ENCODE data around the gene SLC37A3.
"Not testable (repeated sequence)": the region's sequence is repeated elsewhere in the genome, so short reads cannot be mapped to it uniquely, and the experiment has no call there.

Gene SLC37A3

GRCh38 chr7:140435252-140435895 is 37.0 kb upstream of the SLC37A3 start:
- no peak for TF ChIP-seq CTCF (IDR thresholded peaks at IDR 0.05)
- TF ChIP-seq ZFX (IDR thresholded peaks at IDR 0.05; ENCODE audit: borderline replicate concordance): no peak

GRCh38 chr7:140433396-140433795 is 35.1 kb upstream of the SLC37A3 start:
- no peak overlapping the region for H3K27ac ChIP-seq
- TF ChIP-seq ZFX (IDR thresholded peaks at IDR 0.05; ENCODE audit: borderline replicate concordance): no peak
- no peak for TF ChIP-seq CTCF (IDR thresholded peaks at IDR 0.05)

More at GRCh38 chr7:140435252-140435895, 37.0 kb upstream of the SLC37A3 start:
- no peak overlapping the region for H3K27ac ChIP-seq

- no peak overlapping the region for H3K27ac ChIP-seq
- TF ChIP-seq CTCF (IDR thresholded peaks at IDR 0.05): no peak
- TF ChIP-seq ZFX (IDR thresholded peaks at IDR 0.05; ENCODE audit: borderline replicate concordance): no peak
Observed at GRCh38 chr7:140426130-140426529, 27.8 kb upstream of the SLC37A3 start.

- no peak overlapping the region for H3K27ac ChIP-seq
- TF ChIP-seq ZFX (IDR thresholded peaks at IDR 0.05; ENCODE audit: borderline replicate concordance) (no peak), CTCF (IDR thresholded peaks at IDR 0.05) (no peak)
Observed at GRCh38 chr7:140425718-140426117, 27.4 kb upstream of the SLC37A3 start.

GRCh38 chr7:140423501-140423900 is 25.2 kb upstream of the SLC37A3 start:
- no peak for TF ChIP-seq ZFX (IDR thresholded peaks at IDR 0.05; ENCODE audit: borderline replicate concordance)
- TF ChIP-seq CTCF (IDR thresholded peaks at IDR 0.05): no peak
- H3K27ac ChIP-seq: no peak overlapping the region

GRCh38 chr7:140421521-140421920 is 23.2 kb upstream of the SLC37A3 start:
- no peak overlapping the region for H3K27ac ChIP-seq
- TF ChIP-seq ZFX (IDR thresholded peaks at IDR 0.05; ENCODE audit: borderline replicate concordance): no peak
- TF ChIP-seq CTCF (IDR thresholded peaks at IDR 0.05): no peak

GRCh38 chr7:140418653-140419052 is 20.3 kb upstream of the SLC37A3 start:
- TF ChIP-seq CTCF (IDR thresholded peaks at IDR 0.05) (no peak), ZFX (IDR thresholded peaks at IDR 0.05; ENCODE audit: borderline replicate concordance) (no peak)
- H3K27ac ChIP-seq: no peak overlapping the region

- not testable (repeated sequence) for H3K27ac ChIP-seq
Observed at GRCh38 chr7:140418156-140418472, 19.8 kb upstream of the SLC37A3 start.

Data from 22Rv1 (cell line).